Memory B cell (primary cell): ENCODE data around the gene IDE.
"Not testable (repeated sequence)": the region's sequence is repeated elsewhere in the genome, so short reads cannot be mapped to it uniquely, and the experiment has no call there.

Experiments
- ATAC-seq: fragments of 150-1000 bp; cut with Tn5 transposase; 2 replicates; pipeline ENCODE4 v1.10.0; 2021; ENCODE audit warnings: low read depth, mild to moderate bottlenecking, moderate library complexity
- DNase-seq, 2 donors: peaks; one replicate each; pipeline ENCODE4 v3.0.0; 2022; ENCODE audit warnings: low spot score in 2 of 2
- H3K27ac Mint-ChIP-seq: one replicate; pipeline ENCODE4 v1.8.0; 2022; ENCODE audit warnings: mild to moderate bottlenecking, moderate library complexity, mixed read lengths
- H3K27me3 Mint-ChIP-seq: one replicate; pipeline ENCODE4 v1.8.0; 2022; ENCODE audit warnings: mixed read lengths
- H3K36me3 Mint-ChIP-seq: one replicate; pipeline ENCODE4 v1.8.0; 2022; ENCODE audit warnings: mild to moderate bottlenecking, mixed read lengths
- H3K4me1 Mint-ChIP-seq: one replicate; pipeline ENCODE4 v1.8.0; 2022; ENCODE audit warnings: mixed read lengths
- H3K4me3 Mint-ChIP-seq: one replicate; pipeline ENCODE4 v1.8.0; 2022; ENCODE audit warnings: mild to moderate bottlenecking, moderate library complexity, mixed read lengths
- H3K9me3 Mint-ChIP-seq: one replicate; pipeline ENCODE4 v1.8.0; 2022; ENCODE audit warnings: mixed read lengths

Gene IDE

GRCh38 chr10:92411406-92411805 lies 162.5 kb downstream of the IDE start:
- DNase-seq (no peak), ATAC-seq (no peak)
- Mint-ChIP-seq H3K4me1 (peaks cover 3% of the 10 kb centered on the region), H3K4me3 (no peak overlapping the region), H3K36me3 (peaks cover 4% of the 10 kb centered on the region), H3K27me3 (peaks cover 15% of the 10 kb centered on the region), H3K27ac (no peak overlapping the region), H3K9me3 (peaks cover 4% of the 10 kb centered on the region)

- Mint-ChIP-seq H3K4me3 (no peak overlapping the region), H3K4me1 (peaks cover 3% of the 10 kb centered on the region), H3K27me3 (peaks cover 17% of the 10 kb centered on the region), H3K27ac (no peak overlapping the region), H3K9me3 (no peaks in the 10 kb centered on the region), H3K36me3 (no peaks in the 10 kb centered on the region)
- ATAC-seq (no peak), DNase-seq (no peak)
Observed at GRCh38 chr10:92410501-92410900, 163.4 kb downstream of the IDE start.

DNA sequence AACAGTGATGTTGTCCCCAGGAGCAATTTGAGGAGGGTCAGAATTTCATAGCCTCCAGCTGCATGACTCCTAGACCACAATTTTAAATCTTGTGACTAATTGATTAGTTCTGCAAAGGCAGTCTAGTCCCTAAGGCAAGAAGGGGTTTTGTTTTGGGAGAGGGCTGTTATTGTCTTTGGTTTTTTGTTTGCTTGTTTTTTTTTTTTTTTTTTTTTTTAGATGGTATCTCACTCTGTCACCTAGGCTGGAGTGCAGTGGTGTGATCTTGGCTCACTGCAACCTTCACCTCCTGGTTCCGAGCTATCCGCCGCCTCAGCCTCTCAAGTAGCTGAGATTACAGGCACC lies 165.9 kb downstream of the IDE start:
- DNase-seq, result no peak

GRCh38 chr10:92407305-92408016 lies 166.4 kb downstream of the IDE start:
- Mint-ChIP-seq H3K9me3 (no peaks in the 10 kb centered on the region), H3K4me1 (peaks cover 4% of the 10 kb centered on the region), H3K4me3 (no peak overlapping the region), H3K36me3 (no peaks in the 10 kb centered on the region), H3K27ac (no peak overlapping the region), H3K27me3 (peaks cover 12% of the 10 kb centered on the region)
- ATAC-seq, result no peak
- no peak for DNase-seq

More for the DNA sequence above, 165.9 kb downstream of the IDE start:
- H3K4me1 Mint-ChIP-seq, result peaks cover 3% of the 10 kb centered on the region
- H3K9me3 Mint-ChIP-seq, result no peaks in the 10 kb centered on the region
- ATAC-seq, result no peak
- H3K27ac Mint-ChIP-seq, result no peak overlapping the region
- H3K27me3 Mint-ChIP-seq, result peaks cover 12% of the 10 kb centered on the region
- H3K36me3 Mint-ChIP-seq, result no peaks in the 10 kb centered on the region
- H3K4me3 Mint-ChIP-seq, result no peak overlapping the region

DNA sequence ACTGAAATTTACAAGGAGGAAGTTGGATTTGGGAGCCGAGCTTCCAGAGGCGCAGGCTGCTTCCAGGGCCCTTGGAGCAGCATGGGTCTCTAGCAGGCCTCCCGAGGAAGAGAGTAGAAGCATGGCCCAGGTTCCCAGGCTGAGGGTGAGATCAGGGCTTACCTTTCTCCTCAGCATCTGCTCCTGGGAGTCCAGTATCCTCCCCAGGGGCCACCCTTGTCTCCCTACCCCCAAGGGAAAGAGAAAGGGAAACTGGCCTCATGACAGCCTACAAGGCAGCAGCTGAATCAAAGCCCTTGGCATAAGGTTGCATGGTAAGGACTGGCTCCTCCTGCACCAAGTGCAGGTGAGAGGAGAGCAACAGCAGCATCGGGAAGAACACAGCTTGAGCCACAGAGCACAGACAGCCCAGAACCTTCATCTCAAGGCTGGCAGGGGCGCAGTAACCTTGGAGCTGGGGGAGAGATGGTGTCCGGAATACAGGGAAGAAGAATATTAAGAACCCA lies 168.4 kb downstream of the IDE start:
- no peak overlapping the region for H3K27ac Mint-ChIP-seq

GRCh38 chr10:92404612-92405418 lies 169.1 kb downstream of the IDE start:
- Mint-ChIP-seq H3K36me3 (no peaks in the 10 kb centered on the region), H3K27me3 (peaks cover 8% of the 10 kb centered on the region), H3K27ac (no peak overlapping the region), H3K9me3 (no peaks in the 10 kb centered on the region), H3K4me3 (no peak overlapping the region), H3K4me1 (peaks cover 6% of the 10 kb centered on the region)
- ATAC-seq, result no peak
- no peak for DNase-seq

More for the DNA sequence above, 168.4 kb downstream of the IDE start:
- peaks cover 9% of the 10 kb centered on the region for H3K27me3 Mint-ChIP-seq
- H3K4me3 Mint-ChIP-seq, result no peak overlapping the region
- H3K36me3 Mint-ChIP-seq, result no peaks in the 10 kb centered on the region
- H3K9me3 Mint-ChIP-seq, result no peaks in the 10 kb centered on the region
- DNase-seq (no peak), ATAC-seq (no peak)
- H3K4me1 Mint-ChIP-seq, result peaks cover 6% of the 10 kb centered on the region

DNA sequence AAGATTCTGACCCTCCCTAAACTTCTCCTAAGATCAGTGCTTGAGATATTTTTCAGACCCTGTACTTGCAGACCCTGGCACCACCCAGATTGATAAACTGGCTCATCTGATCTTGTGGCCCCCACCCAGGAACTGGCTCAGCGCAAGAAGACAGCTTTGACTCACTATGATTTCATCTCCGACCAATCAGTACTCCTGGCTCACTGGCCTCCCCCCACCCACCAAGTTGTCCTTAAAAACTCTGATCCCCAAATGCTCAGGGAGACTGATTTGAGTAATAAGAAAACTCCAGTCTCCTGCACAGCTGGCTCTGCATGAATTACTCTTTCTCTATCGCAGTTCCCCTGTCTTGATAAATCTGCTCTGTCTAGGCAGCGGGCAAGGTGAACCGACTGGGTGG lies 171.7 kb downstream of the IDE start:
- not testable (repeated sequence) for H3K4me3 Mint-ChIP-seq, H3K9me3 Mint-ChIP-seq, H3K36me3 Mint-ChIP-seq, H3K27ac Mint-ChIP-seq, H3K4me1 Mint-ChIP-seq, H3K27me3 Mint-ChIP-seq, ATAC-seq, DNase-seq
